Neuronal stem cell (in vitro differentiated cells): ENCODE results near the gene SFRP5.

ENCODE experiments used
- DNase-seq: peaks from one replicate; pipeline ENCODE4 v3.0.0-alpha.2; 2013; ENCODE audit warnings: low spot score
- H2AFZ ChIP-seq: one replicate; pipeline ENCODE4 v1.6.1; 2013; ENCODE audit warnings: mild to moderate bottlenecking, low read length, inconsistent platforms
- H2AK5ac ChIP-seq: 2 replicates; pipeline ENCODE4 v1.6.1; 2013; ENCODE audit warnings: low read depth, mild to moderate bottlenecking, inconsistent platforms, low read length, moderate library complexity, mixed read lengths
- H2BK120ac ChIP-seq: 2 replicates; pipeline ENCODE4 v1.6.1; 2013; ENCODE audit warnings: low read depth, mild to moderate bottlenecking, inconsistent platforms, low read length, moderate library complexity, mixed read lengths
- H2BK12ac ChIP-seq: one replicate; pipeline ENCODE4 v1.6.1; 2013; ENCODE audit warnings: low read length, inconsistent platforms
- H2BK15ac ChIP-seq: 2 replicates; pipeline ENCODE4 v1.6.1; 2013; ENCODE audit warnings: mild to moderate bottlenecking, low read length, inconsistent platforms, mixed read lengths
- H2BK5ac ChIP-seq: one replicate; pipeline ENCODE4 v1.6.1; 2013; ENCODE audit warnings: inconsistent platforms, mild to moderate bottlenecking, low read length, moderate library complexity
- H3K14ac ChIP-seq: one replicate; pipeline ENCODE4 v1.6.1; 2013; ENCODE audit warnings: low read length, inconsistent platforms
- H3K18ac ChIP-seq: 2 replicates; pipeline ENCODE4 v1.6.1; 2013; ENCODE audit warnings: low read length, inconsistent platforms
- H3K23ac ChIP-seq: 2 replicates; pipeline ENCODE4 v1.6.1; 2013; ENCODE audit warnings: low read depth, mild to moderate bottlenecking, mixed read lengths, low read length, inconsistent platforms; ENCODE audit not compliant: poor library complexity
- H3K27ac ChIP-seq: replicated peaks from 3 replicates; pipeline ENCODE4 v1.5.1; 2013; ENCODE audit warnings: low read length, inconsistent platforms
- H3K27me3 ChIP-seq, 3 experiments: 2 replicates each; pipeline ENCODE4 v1.6.1; 2013; ENCODE audit warnings: low read length in 3 of 3, mild to moderate bottlenecking in 2 of 3, inconsistent platforms in 1 of 3, low read depth in 1 of 3, mixed read lengths in 1 of 3, moderate library complexity in 1 of 3; ENCODE audit not compliant: control insufficient read depth in 3 of 3, insufficient read depth in 3 of 3
- H3K36me3 ChIP-seq, 2 donors: replicated peaks in 1 of 2; 2 replicates each; pipeline ENCODE4 v1.6.1; 2013; ENCODE audit warnings: low read length in 2 of 2; ENCODE audit not compliant: control insufficient read depth in 2 of 2, insufficient read depth in 2 of 2
- H3K4ac ChIP-seq: 2 replicates; pipeline ENCODE4 v1.6.1; 2013; ENCODE audit warnings: inconsistent platforms, mild to moderate bottlenecking, low read length, moderate library complexity
- H3K4me1 ChIP-seq, 2 donors: 1 replicate in 1 of 2; 2 replicates in 1 of 2; pipeline ENCODE4 v1.6.1; 2013; ENCODE audit warnings: low read length in 2 of 2, low read depth in 1 of 2; ENCODE audit not compliant: control insufficient read depth in 2 of 2, insufficient read depth in 1 of 2
- H3K4me2 ChIP-seq: one replicate; pipeline ENCODE4 v1.6.1; 2013; ENCODE audit warnings: mild to moderate bottlenecking, low read length, inconsistent platforms; ENCODE audit not compliant: insufficient read depth, poor library complexity, severe bottlenecking
- H3K4me3 ChIP-seq, 2 donors: 2 replicates each; pipeline ENCODE4 v1.5.1; 2013; ENCODE audit warnings: low read length in 2 of 2, mild to moderate bottlenecking in 2 of 2, inconsistent platforms in 1 of 2, moderate library complexity in 1 of 2
- H3K79me1 ChIP-seq: one replicate; pipeline ENCODE4 v1.6.1; 2013; ENCODE audit warnings: low read depth, mild to moderate bottlenecking, inconsistent platforms, low read length, moderate library complexity
- H3K9ac ChIP-seq: one replicate; pipeline ENCODE4 v1.6.1; 2013; ENCODE audit warnings: mild to moderate bottlenecking, low read depth, low read length, inconsistent platforms; ENCODE audit not compliant: poor library complexity
- H3K9me3 ChIP-seq, 2 donors: replicated peaks in 1 of 2; 2 replicates each; pipeline versions ENCODE3 to v1.6.1; 2013; ENCODE audit warnings: low read length in 2 of 2, mild to moderate bottlenecking in 2 of 2, inconsistent platforms in 1 of 2, low read depth in 1 of 2, mixed read lengths in 1 of 2, moderate library complexity in 1 of 2; ENCODE audit not compliant: control insufficient read depth in 2 of 2, insufficient read depth in 1 of 2
- H4K8ac ChIP-seq: one replicate; pipeline ENCODE4 v1.6.1; 2013; ENCODE audit warnings: low read depth, mild to moderate bottlenecking, inconsistent platforms, low read length, moderate library complexity
- H4K91ac ChIP-seq: one replicate; pipeline ENCODE4 v1.6.1; 2013; ENCODE audit warnings: low read length, low read depth, mild to moderate bottlenecking, inconsistent platforms; ENCODE audit not compliant: poor library complexity
- WGBS, 2 donors: extraction: QIAGEN DNeasy Blood & Tissue Kit; methylation state at CpG; one replicate each; pipeline ENCODE4 v1.1.7; 2013; ENCODE audit warnings: missing lambda C conversion rate in 2 of 2, mixed read lengths in 1 of 2; ENCODE audit not compliant: insufficient read length in 2 of 2, insufficient replicate concordance in 1 of 2; ENCODE audit errors: extremely low coverage in 2 of 2; 5-methylcytosine and 5-hydroxymethylcytosine counted together

SFRP5 gene

DNA sequence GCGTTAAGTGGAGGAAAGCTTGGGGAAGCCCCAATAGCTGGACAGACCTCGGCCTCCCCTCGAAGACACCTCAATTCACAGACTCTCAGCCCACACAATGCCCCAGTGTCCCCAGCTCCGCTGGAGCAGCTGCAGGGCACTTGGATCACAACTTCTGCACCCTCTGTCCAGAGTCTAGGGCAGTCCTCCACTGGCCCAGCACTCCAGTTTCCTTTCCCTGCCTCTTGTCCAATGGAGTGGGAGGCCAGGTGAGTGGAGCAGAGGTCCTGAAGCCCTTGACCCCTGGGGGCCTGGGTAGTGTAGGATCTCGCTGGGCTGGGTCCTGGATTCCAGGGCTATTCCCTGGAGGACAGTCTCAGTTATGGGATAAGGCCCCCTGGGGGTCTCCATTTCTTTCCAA lies 11.9 kb downstream of the SFRP5 start:
- no peaks in the 10 kb centered on the region for H3K79me1 ChIP-seq
- no peak overlapping the region for H2AK5ac ChIP-seq
- peaks cover 0 to 14% of the 10 kb centered on the region in 2 donors for H3K4me1 ChIP-seq
- no peak overlapping the region for H2BK5ac ChIP-seq
- H3K14ac ChIP-seq = no peak overlapping the region
- no peak overlapping the region for H3K4me2 ChIP-seq
- no peak overlapping the region for H3K4ac ChIP-seq
- no peak overlapping the region for H2BK15ac ChIP-seq
- H3K27ac ChIP-seq = no peak overlapping the region
- no peaks in the 10 kb centered on the region for H3K9me3 ChIP-seq
- H2BK12ac ChIP-seq = no peak overlapping the region
- no peak overlapping the region for H3K4me3 ChIP-seq
- no peak overlapping the region for H3K18ac ChIP-seq
- no peak overlapping the region for H2BK120ac ChIP-seq
- no peak overlapping the region for H4K91ac ChIP-seq
- no CpG with 5 or more reads among the region's 5 CpGs for WGBS, 2 donors
- H3K36me3 ChIP-seq = peaks cover 19 to 59% of the 10 kb centered on the region in 2 donors
- H4K8ac ChIP-seq = no peak overlapping the region
- H2AFZ ChIP-seq = no peak overlapping the region
- no peak overlapping the region for H3K23ac ChIP-seq
- DNase-seq = no peak
- no peak overlapping the region for H3K9ac ChIP-seq
- no peaks in the 10 kb centered on the region for H3K27me3 ChIP-seq

DNA sequence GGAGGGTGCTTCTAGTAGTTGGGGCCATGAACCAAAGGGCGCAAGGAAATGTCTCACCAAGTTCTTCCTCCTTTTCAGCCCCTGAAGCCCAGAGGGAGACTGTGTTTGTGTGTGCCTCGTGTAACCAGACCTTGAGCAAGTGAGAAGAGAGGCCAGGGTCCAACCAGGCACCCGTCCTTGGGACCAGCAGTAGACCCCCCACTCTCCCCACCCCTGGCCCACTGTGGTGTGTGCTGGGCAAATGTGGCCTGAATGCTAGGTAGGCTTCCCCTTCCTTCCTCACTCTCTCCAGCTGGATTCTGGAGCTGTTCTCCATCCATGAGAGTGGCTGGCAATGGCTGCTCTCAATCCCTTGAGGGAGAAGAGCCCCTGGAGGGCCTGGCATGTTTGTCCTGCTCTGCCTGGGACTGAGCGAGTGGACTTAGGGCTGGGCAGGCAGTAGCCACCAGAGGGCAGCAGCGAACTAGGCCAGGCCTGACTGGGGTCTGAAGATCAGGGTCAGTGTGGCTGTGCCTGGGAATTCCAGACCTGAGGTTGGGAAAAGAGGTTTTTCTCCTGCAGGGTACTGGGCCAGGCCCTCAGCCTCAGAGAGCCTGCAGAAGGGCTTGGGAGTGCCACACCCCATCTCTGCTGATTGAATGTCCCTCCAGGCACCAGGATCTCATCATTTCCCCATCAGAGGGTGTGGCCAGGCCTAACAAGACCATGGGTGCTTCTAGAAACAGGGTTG lies 12.5 kb downstream of the SFRP5 start:
- Histone ChIP-seq H3K9ac (no peak overlapping the region), H2BK120ac (no peak overlapping the region), H2BK5ac (no peak overlapping the region), H3K27ac (no peak overlapping the region), H3K4me2 (no peak overlapping the region), H3K4ac (no peak overlapping the region), H3K4me1 (peaks cover 0 to 14% of the 10 kb centered on the region in 2 donors), H3K23ac (peak overlapping the region; percentile 33), H2BK15ac (no peak overlapping the region), H3K9me3 (no peaks in the 10 kb centered on the region), H2BK12ac (no peak overlapping the region), H3K14ac (no peak overlapping the region), H3K4me3 (no peak overlapping the region), H3K27me3 (no peaks in the 10 kb centered on the region), H3K79me1 (no peaks in the 10 kb centered on the region), H4K8ac (no peak overlapping the region), H3K36me3 (peaks cover 23 to 66% of the 10 kb centered on the region in 2 donors), H2AK5ac (no peak overlapping the region), H3K18ac (no peak overlapping the region), H4K91ac (no peak overlapping the region), H2AFZ (no peak overlapping the region)
- WGBS, 2 donors = no CpG with 5 or more reads among the region's 5 CpGs
- peak; percentile 68 for DNase-seq

DNA sequence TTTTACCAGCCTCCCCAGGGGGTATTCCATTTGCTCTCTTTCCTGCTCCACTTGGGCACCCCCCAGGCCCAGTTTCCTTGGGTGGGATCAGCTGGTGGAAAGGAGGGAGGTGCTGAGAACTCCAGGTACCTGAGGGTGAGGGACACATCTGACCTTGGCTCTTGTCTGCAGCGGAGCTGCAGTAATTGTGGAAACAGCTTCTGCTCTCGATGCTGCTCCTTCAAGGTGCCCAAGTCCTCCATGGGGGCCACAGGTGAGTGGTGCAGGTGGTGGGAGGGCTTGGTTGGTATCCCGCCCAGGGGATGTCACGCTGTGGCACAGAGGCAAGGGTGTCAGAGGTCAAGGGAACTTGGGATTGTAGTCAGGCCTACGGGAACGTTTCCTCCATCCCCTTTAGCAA lies 14.3 kb downstream of the SFRP5 start:
- no CpG with 5 or more reads among the region's 6 CpGs for WGBS, 2 donors

DNA sequence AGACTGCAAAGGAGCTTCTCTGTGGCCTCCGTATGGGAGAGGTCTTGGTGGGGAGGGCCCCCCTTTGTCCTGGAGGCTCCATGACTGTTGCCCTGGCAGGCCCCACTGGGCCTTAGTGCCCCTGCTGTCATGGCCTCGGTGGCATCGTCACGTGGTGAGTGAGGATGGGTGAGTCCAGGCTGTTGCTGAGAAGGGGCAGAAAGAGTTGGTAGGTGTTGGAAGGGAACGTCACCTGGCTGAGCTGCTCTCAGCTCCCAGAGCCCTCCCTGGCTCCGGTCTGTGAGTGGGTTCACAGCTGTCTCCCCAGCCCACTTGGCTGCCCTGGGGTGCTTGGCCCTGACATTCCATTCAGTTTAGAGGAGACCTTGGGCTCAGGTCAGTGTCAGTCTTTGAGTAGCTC lies 16.1 kb downstream of the SFRP5 start:
- Histone ChIP-seq H3K4me1 (peaks cover 0 to 5% of the 10 kb centered on the region in 2 donors), H4K8ac (no peak overlapping the region), H2BK5ac (no peak overlapping the region), H2BK15ac (no peak overlapping the region), H2BK120ac (no peak overlapping the region), H3K27me3 (no peaks in the 10 kb centered on the region), H3K9ac (no peak overlapping the region), H3K23ac (no peak overlapping the region), H2AK5ac (no peak overlapping the region), H2AFZ (no peak overlapping the region), H3K4ac (no peak overlapping the region), H3K27ac (no peak overlapping the region), H2BK12ac (no peak overlapping the region), H3K79me1 (no peaks in the 10 kb centered on the region), H3K9me3 (no peaks in the 10 kb centered on the region), H3K36me3 (peaks cover 33 to 93% of the 10 kb centered on the region in 2 donors), H4K91ac (no peak overlapping the region), H3K14ac (no peak overlapping the region), H3K4me3 (peak overlapping the region in 1 of 2 donors; percentile 57), H3K18ac (no peak overlapping the region), H3K4me2 (no peak overlapping the region)
- no CpG with 5 or more reads among the region's 6 CpGs for WGBS, 2 donors
- no peak for DNase-seq

More for the DNA sequence above, 14.3 kb downstream of the SFRP5 start:
- Histone ChIP-seq H4K8ac (no peak overlapping the region), H3K4ac (no peak overlapping the region), H3K14ac (no peak overlapping the region), H3K9ac (no peak overlapping the region), H3K36me3 (peaks cover 27 to 83% of the 10 kb centered on the region in 2 donors), H3K4me2 (no peak overlapping the region), H2BK12ac (no peak overlapping the region), H3K4me3 (no peak overlapping the region), H2AFZ (no peak overlapping the region), H2BK120ac (no peak overlapping the region), H3K79me1 (no peaks in the 10 kb centered on the region), H3K27me3 (no peaks in the 10 kb centered on the region), H4K91ac (no peak overlapping the region), H2BK5ac (no peak overlapping the region), H3K27ac (no peak overlapping the region), H3K9me3 (no peaks in the 10 kb centered on the region), H3K4me1 (peaks cover 0 to 8% of the 10 kb centered on the region in 2 donors), H3K23ac (no peak overlapping the region), H2AK5ac (no peak overlapping the region), H3K18ac (no peak overlapping the region), H2BK15ac (no peak overlapping the region)
- no peak for DNase-seq
